Measurements from ENCODE around the gene LBP.
A peak's percentile ranks its signal among the peaks of the same experiment; 100 is the strongest.

LBP gene

DNA sequence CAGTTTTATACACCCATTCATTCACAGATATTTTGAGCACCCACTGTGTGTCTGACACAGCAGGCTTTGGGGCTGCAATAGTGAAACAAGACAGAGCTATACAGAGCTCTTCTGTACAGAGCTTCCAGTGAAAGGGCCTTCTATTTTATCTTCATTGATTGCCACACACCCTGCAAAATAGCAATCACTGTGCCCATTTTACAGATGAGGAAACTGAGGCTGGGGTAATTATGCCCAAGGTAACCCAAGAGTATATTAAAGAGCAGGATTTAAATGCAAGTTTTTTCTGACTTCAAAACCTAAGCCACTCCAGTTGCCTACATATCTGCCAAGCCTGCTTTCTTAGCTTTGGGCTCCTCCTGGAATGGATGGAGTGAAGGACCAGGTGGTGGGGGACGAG, 37.8 kb upstream of the LBP start:
- TF ChIP-seq SIN3A (IDR thresholded peaks at IDR 0.05; ENCODE audit: borderline replicate concordance, insufficient read depth, low read length) (no peak), POLR2AphosphoS5 (IDR thresholded peaks at IDR 0.05; ENCODE audit: low read depth, low read length) (no peak), FOXP2 (optimal IDR thresholded peaks at IDR 0.05; ENCODE audit: borderline replicate concordance, extremely low read depth, extremely low read length, insufficient read depth) (no peak), TAF1 (IDR thresholded peaks at IDR 0.05; ENCODE audit: borderline replicate concordance, insufficient read depth, low read length) (no peak)
- TF ChIP-seq, protein P1, sequence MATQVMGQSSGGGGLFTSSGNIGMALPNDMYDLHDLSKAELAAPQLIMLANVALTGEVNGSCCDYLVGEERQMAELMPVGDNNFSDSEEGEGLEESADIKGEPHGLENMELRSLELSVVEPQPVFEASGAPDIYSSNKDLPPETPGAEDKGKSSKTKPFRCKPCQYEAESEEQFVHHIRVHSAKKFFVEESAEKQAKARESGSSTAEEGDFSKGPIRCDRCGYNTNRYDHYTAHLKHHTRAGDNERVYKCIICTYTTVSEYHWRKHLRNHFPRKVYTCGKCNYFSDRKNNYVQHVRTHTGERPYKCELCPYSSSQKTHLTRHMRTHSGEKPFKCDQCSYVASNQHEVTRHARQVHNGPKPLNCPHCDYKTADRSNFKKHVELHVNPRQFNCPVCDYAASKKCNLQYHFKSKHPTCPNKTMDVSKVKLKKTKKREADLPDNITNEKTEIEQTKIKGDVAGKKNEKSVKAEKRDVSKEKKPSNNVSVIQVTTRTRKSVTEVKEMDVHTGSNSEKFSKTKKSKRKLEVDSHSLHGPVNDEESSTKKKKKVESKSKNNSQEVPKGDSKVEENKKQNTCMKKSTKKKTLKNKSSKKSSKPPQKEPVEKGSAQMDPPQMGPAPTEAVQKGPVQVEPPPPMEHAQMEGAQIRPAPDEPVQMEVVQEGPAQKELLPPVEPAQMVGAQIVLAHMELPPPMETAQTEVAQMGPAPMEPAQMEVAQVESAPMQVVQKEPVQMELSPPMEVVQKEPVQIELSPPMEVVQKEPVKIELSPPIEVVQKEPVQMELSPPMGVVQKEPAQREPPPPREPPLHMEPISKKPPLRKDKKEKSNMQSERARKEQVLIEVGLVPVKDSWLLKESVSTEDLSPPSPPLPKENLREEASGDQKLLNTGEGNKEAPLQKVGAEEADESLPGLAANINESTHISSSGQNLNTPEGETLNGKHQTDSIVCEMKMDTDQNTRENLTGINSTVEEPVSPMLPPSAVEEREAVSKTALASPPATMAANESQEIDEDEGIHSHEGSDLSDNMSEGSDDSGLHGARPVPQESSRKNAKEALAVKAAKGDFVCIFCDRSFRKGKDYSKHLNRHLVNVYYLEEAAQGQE (IDR thresholded peaks at IDR 0.05; ENCODE audit: insufficient read depth in 1 of 2, low read depth in 2 of 2, low read length in 2 of 2) = no peak

- no peak for TF ChIP-seq POLR2AphosphoS5 (IDR thresholded peaks at IDR 0.05; ENCODE audit: low read depth, low read length)
- TF ChIP-seq, protein P1 (IDR thresholded peaks at IDR 0.05; ENCODE audit: insufficient read depth in 1 of 2, low read depth in 2 of 2, low read length in 2 of 2) = no peak
Observed at GRCh38 chr20:38311091-38311490, 35.2 kb upstream of the LBP start.

- no peak for TF ChIP-seq SIN3A (IDR thresholded peaks at IDR 0.05; ENCODE audit: borderline replicate concordance, insufficient read depth, low read length)
- no peak; the same call in 1 of the 2 replicates for TF ChIP-seq POLR2AphosphoS5 (IDR thresholded peaks at IDR 0.05; ENCODE audit: low read depth, low read length)
- TF ChIP-seq, protein P1 (IDR thresholded peaks at IDR 0.05; ENCODE audit: insufficient read depth in 1 of 2, low read depth in 2 of 2, low read length in 2 of 2) = no peak
- TF ChIP-seq TAF1 (IDR thresholded peaks at IDR 0.05; ENCODE audit: borderline replicate concordance, insufficient read depth, low read length) = no peak
- no peak for TF ChIP-seq FOXP2 (optimal IDR thresholded peaks at IDR 0.05; ENCODE audit: borderline replicate concordance, extremely low read depth, extremely low read length, insufficient read depth)
Observed at GRCh38 chr20:38311491-38311890, 34.8 kb upstream of the LBP start.

DNA sequence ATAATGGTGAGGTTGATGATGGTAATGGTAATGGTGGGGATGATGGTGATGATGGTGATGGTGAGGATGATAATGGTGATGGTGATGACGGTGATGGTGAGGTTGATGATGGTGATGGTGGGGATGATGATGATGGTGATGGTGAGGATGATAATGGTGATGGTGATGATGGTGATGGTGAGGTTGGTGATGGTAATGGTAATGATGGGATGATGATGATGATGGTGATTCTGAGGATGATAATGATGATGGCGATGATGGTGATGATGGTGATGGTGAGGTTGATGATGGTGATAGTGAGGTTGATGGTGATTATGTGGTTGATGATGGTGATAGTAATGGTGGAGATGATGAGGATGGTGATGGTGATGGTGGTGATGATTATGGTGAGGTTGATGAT, 32.6 kb upstream of the LBP start:
- TF ChIP-seq TAF1 (IDR thresholded peaks at IDR 0.05; ENCODE audit: borderline replicate concordance, insufficient read depth, low read length) (no peak), FOXP2 (optimal IDR thresholded peaks at IDR 0.05; ENCODE audit: borderline replicate concordance, extremely low read depth, extremely low read length, insufficient read depth) (no peak), POLR2AphosphoS5 (IDR thresholded peaks at IDR 0.05; ENCODE audit: low read depth, low read length) (0 out of 2 replicates have a peak, but pooled peaks have one; percentile 34)
- TF ChIP-seq, protein P1 (IDR thresholded peaks at IDR 0.05; ENCODE audit: insufficient read depth in 1 of 2, low read depth in 2 of 2, low read length in 2 of 2) = no peak

- TF ChIP-seq SIN3A (IDR thresholded peaks at IDR 0.05; ENCODE audit: borderline replicate concordance, insufficient read depth, low read length) (no peak), POLR2AphosphoS5 (IDR thresholded peaks at IDR 0.05; ENCODE audit: low read depth, low read length) (peak; percentile 57; the same call in 1 of the 2 replicates)
Observed at GRCh38 chr20:38315290-38315966, 30.9 kb upstream of the LBP start.

All from PFSK-1 (cell line).